ENCODE data around the gene UNC13B.

UNC13B gene

DNA sequence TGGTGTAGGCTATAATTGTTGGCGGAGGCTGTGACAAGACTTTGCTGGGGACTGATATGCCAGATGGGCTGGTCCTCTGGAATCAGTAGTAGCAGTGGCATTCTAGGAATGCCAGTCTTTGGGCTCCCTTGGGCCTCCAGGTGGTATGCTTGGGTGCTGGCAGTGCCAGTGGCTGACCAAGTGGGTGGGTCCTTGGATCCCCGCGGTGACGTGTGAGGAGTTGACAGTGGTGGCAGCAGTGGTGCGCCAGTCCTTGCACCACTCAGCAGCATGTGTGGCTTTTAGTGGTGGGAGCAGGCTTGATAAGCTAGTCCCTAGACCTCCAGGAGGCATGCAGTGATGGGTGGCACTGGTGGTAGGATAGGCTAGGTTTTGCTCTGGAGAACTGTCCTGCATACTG lies 63.9 kb downstream of the UNC13B start:
- Histone ChIP-seq H3K4me3 (ENCODE audit: severe bottlenecking) (no peak overlapping the region), H3K4me1 (ENCODE audit: insufficient read depth, poor library complexity, severe bottlenecking) (no peaks in the 10 kb centered on the region), H3K27me3 (ENCODE audit: insufficient read depth, poor library complexity, severe bottlenecking) (no peaks in the 10 kb centered on the region), H3K36me3 (ENCODE audit: low read depth) (no peaks in the 10 kb centered on the region; the same call in 1 of the 2 replicates), H3K27ac (ENCODE audit: poor library complexity, severe bottlenecking) (no peak overlapping the region), H3K9me3 (ENCODE audit: severe bottlenecking) (no peaks in the 10 kb centered on the region)
- no peak for TF ChIP-seq CTCF (IDR thresholded peaks at IDR 0.05; ENCODE audit: poor library complexity, severe bottlenecking)
- no peak for ATAC-seq (ENCODE audit: low read depth)
- DNase-seq (ENCODE audit: low spot score), result no peak

DNA sequence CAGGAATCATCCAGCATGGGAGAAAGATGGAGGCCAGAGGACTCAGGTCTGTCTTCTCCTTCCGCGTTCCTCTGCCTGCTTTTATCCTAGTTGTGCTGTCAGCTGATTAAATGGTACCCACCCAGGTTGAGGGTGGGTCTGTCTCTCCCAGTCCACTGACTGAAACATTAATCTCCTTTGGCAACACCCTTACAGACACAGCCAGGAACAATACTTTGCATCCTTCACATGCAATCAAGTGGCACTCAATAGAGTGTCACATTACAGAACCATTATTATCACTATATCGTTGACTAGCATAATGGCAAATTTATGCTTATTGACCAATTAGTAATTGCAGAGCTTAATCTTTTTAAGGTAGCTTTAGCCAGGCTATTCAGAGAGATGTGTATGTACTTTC lies 64.8 kb downstream of the UNC13B start:
- ATAC-seq (ENCODE audit: low read depth), result no peak
- no peak overlapping the region for H3K27ac ChIP-seq (ENCODE audit: poor library complexity, severe bottlenecking)

DNA sequence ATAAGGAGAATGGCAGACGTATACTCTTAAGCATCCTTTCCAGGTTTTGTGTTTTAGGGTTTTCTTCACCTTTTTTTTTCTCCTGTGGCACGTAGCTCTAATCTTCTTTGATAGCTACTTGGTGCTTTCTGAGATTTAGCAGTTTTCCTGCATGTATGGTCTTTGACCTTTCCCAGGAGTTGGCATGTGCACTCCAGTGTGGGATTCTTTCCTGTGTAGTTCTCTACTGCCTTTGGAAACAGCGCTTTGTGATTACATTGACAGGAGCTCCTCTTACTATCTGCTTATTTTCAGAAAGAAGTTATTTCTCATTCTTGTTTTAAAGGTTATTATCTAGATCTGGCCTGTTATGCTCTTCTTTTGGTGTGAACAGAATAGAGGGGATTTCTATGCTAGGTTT lies 65.5 kb downstream of the UNC13B start:
- TF ChIP-seq CTCF (IDR thresholded peaks at IDR 0.05; ENCODE audit: poor library complexity, severe bottlenecking), result no peak
- Histone ChIP-seq H3K4me3 (ENCODE audit: severe bottlenecking) (no peak overlapping the region), H3K9me3 (ENCODE audit: severe bottlenecking) (no peaks in the 10 kb centered on the region), H3K4me1 (ENCODE audit: insufficient read depth, poor library complexity, severe bottlenecking) (no peaks in the 10 kb centered on the region), H3K27me3 (ENCODE audit: insufficient read depth, poor library complexity, severe bottlenecking) (no peaks in the 10 kb centered on the region), H3K36me3 (ENCODE audit: low read depth) (no peaks in the 10 kb centered on the region; the same call in 1 of the 2 replicates), H3K27ac (ENCODE audit: poor library complexity, severe bottlenecking) (no peak overlapping the region)
- DNase-seq (ENCODE audit: low spot score) (no peak), ATAC-seq (ENCODE audit: low read depth) (no peak)

More for the DNA sequence above, 64.8 kb downstream of the UNC13B start:
- TF ChIP-seq CTCF (IDR thresholded peaks at IDR 0.05; ENCODE audit: poor library complexity, severe bottlenecking), result no peak
- Histone ChIP-seq H3K9me3 (ENCODE audit: severe bottlenecking) (no peaks in the 10 kb centered on the region), H3K4me3 (ENCODE audit: severe bottlenecking) (no peak overlapping the region), H3K36me3 (ENCODE audit: low read depth) (no peaks in the 10 kb centered on the region; the same call in 1 of the 2 replicates), H3K4me1 (ENCODE audit: insufficient read depth, poor library complexity, severe bottlenecking) (no peaks in the 10 kb centered on the region), H3K27me3 (ENCODE audit: insufficient read depth, poor library complexity, severe bottlenecking) (no peaks in the 10 kb centered on the region)
- DNase-seq (ENCODE audit: low spot score), result no peak

GRCh38 chr9:35229066-35229778 lies 67.4 kb downstream of the UNC13B start:
- H3K27ac ChIP-seq (ENCODE audit: poor library complexity, severe bottlenecking), result no peak overlapping the region
- DNase-seq (ENCODE audit: low spot score), result no peak
- no peaks in the 10 kb centered on the region for H3K27me3 ChIP-seq (ENCODE audit: insufficient read depth, poor library complexity, severe bottlenecking)
- TF ChIP-seq CTCF (IDR thresholded peaks at IDR 0.05; ENCODE audit: poor library complexity, severe bottlenecking), result no peak
- ATAC-seq (ENCODE audit: low read depth), result no peak
- H3K4me1 ChIP-seq (ENCODE audit: insufficient read depth, poor library complexity, severe bottlenecking), result no peaks in the 10 kb centered on the region
- H3K36me3 ChIP-seq (ENCODE audit: low read depth), result no peaks in the 10 kb centered on the region; the same call in 1 of the 2 replicates
- H3K9me3 ChIP-seq (ENCODE audit: severe bottlenecking), result no peaks in the 10 kb centered on the region
- H3K4me3 ChIP-seq (ENCODE audit: severe bottlenecking), result no peak overlapping the region

DNA sequence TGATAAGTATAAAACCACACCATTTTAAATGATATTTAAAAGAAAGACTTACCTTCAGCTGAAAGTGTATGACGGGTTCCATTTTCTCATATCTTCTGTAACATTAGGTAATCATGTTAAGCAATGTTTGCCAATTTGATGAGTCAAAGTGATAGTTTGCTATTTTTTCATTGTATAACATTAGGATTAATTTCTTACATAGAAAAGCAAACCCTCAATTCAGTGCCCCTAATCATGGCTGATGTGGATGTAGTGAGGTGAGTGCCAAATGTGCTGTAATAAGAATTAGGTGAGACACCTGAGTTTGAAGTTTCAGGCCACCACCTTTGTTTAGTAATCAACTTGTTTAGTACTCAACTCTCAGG lies 68.0 kb downstream of the UNC13B start:
- H3K4me3 ChIP-seq (ENCODE audit: severe bottlenecking), result no peak overlapping the region
- no peaks in the 10 kb centered on the region for H3K27me3 ChIP-seq (ENCODE audit: insufficient read depth, poor library complexity, severe bottlenecking)
- H3K36me3 ChIP-seq (ENCODE audit: low read depth), result no peaks in the 10 kb centered on the region
- no peak for TF ChIP-seq CTCF (IDR thresholded peaks at IDR 0.05; ENCODE audit: poor library complexity, severe bottlenecking)
- no peaks in the 10 kb centered on the region for H3K9me3 ChIP-seq (ENCODE audit: severe bottlenecking)
- no peak overlapping the region for H3K27ac ChIP-seq (ENCODE audit: poor library complexity, severe bottlenecking)
- H3K4me1 ChIP-seq (ENCODE audit: insufficient read depth, poor library complexity, severe bottlenecking), result no peaks in the 10 kb centered on the region
- ATAC-seq (ENCODE audit: low read depth) (no peak), DNase-seq (ENCODE audit: low spot score) (no peak)
